Astrocyte of the cerebellum (primary cell): ENCODE measurements around the gene IGF2.

Experiments
- DNase-seq: peaks from one replicate; pipeline ENCODE4 v3.0.0-alpha.2; 2011; ENCODE audit warnings: low read depth
- H3K4me3 ChIP-seq: 2 replicates; pipeline ENCODE4 v1.5.1; 2011; ENCODE audit warnings: mild to moderate bottlenecking, low read depth, low read length, moderate library complexity
- in situ Hi-C: cut with HindIII; loops from 2 replicates; pipeline ENCODE4 v1.10.0; 2017; ENCODE audit warnings: low sequenced_read_pairs
- TF ChIP-seq, protein P1 (sequence below): IDR thresholded peaks from 2 replicates; pipeline ENCODE4 v1.5.1; 2012; ENCODE audit warnings: low read length, low read depth, moderate library complexity, mild to moderate bottlenecking; ENCODE audit errors: missing control alignments

The IGF2 gene

DNA sequence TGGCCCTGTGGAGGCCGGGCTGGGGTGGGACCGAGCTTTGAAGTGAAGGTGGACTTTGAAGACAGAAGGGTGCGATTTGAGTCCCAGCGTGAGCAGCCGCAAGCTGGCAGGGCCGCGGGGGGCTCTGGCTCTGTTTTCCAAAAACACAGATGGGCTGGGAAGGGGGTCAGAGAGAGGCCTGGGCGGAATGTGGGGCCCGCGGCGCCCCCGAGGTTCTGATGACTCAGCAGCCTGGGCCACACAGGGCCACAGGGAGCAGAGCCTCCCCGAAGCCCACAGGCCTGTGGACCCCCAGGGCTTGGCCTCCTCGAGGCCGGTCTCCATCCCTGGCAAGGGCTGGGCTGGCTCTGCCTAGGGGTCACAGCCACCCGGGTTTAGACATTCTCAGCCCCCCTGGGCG is 15.7 kb upstream of the IGF2 start:
- in situ Hi-C loops = loop anchor here (5.0 kb wide), 1 partner anchor 78 kb away; no protein-coding TSS in a partner anchor
- TF ChIP-seq, protein P1, sequence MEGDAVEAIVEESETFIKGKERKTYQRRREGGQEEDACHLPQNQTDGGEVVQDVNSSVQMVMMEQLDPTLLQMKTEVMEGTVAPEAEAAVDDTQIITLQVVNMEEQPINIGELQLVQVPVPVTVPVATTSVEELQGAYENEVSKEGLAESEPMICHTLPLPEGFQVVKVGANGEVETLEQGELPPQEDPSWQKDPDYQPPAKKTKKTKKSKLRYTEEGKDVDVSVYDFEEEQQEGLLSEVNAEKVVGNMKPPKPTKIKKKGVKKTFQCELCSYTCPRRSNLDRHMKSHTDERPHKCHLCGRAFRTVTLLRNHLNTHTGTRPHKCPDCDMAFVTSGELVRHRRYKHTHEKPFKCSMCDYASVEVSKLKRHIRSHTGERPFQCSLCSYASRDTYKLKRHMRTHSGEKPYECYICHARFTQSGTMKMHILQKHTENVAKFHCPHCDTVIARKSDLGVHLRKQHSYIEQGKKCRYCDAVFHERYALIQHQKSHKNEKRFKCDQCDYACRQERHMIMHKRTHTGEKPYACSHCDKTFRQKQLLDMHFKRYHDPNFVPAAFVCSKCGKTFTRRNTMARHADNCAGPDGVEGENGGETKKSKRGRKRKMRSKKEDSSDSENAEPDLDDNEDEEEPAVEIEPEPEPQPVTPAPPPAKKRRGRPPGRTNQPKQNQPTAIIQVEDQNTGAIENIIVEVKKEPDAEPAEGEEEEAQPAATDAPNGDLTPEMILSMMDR = no peak
- H3K4me3 ChIP-seq = no peak overlapping the region
- no peak for DNase-seq

DNA sequence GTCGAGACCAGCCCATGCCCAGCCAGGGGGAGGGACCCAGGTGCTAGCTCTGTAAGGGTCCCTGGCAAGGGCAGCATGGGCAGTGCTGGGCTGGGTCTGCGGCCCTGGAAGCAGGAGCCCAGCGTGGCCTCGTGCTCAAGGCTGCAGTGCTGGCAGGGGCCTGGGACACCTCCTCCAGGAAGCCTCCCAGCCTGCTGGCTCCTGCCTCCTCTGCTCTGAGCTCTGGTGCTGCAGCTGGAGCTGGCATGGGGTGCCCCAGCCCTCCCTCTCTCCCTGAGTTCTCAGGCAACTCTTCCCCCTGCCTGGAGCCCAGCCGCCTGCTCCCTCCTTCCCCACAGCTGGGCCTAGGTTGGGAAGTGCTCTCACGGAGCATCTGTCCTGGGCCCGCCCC is 15.0 kb upstream of the IGF2 start:
- no peak overlapping the region for H3K4me3 ChIP-seq
- in situ Hi-C loops = loop anchor here (5.0 kb wide), 1 partner anchor 77 kb away; no protein-coding TSS in a partner anchor
- no peak for DNase-seq
- TF ChIP-seq, protein P1 = no peak

DNA sequence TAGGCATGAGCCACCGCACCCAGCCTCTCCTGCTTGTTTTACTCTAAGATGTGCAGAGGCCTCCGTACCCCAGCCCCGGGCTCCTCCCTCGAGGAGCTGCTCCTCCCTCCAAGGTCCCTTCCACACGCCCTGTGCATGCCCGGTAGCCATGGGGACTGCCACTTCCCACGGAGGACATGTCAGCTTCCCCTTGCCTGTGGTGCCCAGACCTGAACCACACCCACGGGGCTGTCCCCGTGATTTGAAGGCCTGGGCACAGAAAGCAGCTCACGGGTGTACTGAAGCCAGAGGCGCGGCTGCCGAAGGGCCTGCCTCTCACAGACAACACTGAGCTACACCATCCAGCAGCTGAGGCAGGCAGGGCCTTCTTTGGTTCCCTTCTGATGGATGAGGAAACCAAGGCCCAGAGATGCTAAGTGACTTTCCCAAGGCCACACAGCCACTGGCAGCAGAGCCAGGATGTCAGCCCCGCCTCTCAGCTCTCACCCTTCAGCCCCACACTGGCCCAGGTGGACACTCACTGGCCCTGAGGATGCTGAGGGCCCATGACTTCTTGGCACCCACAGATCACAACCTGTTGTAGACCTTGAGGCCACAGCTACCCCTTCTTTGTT is 14.5 kb upstream of the IGF2 start:
- in situ Hi-C loops = loop anchor here (5.0 kb wide), 1 partner anchor 76 kb away; no protein-coding TSS in a partner anchor
- TF ChIP-seq, protein P1 = no peak
- H3K4me3 ChIP-seq = no peak overlapping the region

DNA sequence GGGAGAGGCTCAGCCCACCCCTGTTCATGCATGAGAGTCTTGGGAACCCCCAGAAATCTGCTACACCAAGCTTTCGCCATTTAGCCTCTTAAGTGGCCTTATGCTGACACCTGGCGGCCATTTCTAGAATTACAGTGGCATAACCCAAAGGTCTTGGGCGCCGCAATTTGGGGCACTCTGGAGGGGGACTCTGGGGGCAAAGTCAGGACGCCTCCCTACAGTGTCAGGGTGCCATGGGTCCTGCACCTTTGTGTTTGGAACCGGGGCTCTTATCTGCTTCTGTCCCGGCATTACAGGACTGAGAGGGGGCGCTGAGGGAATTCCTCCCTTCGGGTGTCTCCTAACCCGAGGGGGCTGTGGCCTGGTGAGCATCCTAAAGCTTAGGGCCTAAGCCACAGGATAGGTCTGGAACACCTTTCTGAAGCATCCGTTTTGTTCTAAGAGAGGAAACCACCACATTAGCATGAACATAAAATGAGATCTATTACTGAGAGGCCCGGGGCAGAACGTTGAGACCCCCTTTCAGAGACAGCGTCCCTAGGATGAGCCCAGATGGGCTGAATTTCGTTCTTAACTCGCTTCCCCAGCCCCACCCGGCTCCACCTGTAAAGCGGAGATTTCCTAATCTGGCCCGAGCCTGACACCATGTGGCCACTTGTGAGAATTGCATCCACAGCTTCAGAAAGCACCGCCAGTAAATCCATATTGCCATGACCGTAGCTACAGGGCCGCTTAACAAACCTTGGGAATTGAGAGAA is 12.5 kb upstream of the IGF2 start:
- in situ Hi-C loops = loop anchor here (5.0 kb wide), 1 partner anchor 74 kb away; no protein-coding TSS in a partner anchor
- DNase-seq = peak; percentile 53
- H3K4me3 ChIP-seq = no peak overlapping the region
- TF ChIP-seq, protein P1 = peak; percentile 77

More for the DNA sequence above, 14.5 kb upstream of the IGF2 start:
- no peak for DNase-seq

DNA sequence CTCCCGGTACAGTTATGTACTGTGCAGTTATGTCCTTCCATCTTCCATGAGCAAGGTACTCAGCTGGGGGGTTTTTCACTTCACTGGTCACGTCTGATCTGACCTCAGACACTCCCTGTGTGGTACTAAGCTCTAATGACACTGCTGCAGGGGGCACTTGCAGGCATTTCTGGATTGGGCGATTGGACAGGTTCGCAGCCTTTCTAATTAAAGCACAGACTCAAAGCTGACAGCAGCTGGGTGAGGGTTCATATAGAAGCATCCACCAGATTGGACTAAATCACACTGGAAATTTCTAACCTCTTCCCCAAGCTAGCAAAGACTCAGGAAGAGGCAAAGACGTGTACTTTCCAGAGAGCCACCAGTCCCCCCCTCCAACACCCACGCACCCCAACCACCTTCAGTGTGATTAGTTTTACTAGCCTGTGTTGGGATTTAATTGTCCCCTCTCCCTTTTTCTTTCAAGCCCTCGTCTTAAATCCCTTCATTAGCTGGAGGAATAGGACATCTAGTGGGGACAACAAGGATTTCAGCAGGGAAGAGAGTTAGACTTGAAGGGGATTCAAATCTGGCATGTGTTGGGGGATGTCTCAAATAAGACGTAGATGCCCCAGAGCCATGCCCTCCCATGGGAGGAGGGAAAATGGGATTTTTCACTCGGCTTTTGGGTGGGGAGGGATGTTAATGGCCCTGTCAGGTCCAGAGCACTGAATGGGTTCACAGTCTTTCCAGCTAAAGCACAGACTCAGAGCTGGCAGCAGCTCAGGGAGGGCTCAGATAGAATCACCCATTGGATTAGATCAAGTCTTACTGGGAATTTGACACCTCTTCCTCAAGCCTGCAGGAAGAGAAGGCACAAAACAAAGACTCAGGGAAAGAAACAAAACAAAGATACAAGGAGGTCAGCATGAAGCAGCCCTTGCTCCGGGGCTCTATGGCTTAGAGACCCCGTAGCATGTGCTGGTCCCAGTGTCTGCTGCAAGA is 11.0 kb upstream of the IGF2 start:
- TF ChIP-seq, protein P1 = peak; percentile 81
- no peak overlapping the region for H3K4me3 ChIP-seq
- DNase-seq = peak; percentile 72
- in situ Hi-C loops = loop anchor here (5.0 kb wide), 1 partner anchor 73 kb away; no protein-coding TSS in a partner anchor

DNA sequence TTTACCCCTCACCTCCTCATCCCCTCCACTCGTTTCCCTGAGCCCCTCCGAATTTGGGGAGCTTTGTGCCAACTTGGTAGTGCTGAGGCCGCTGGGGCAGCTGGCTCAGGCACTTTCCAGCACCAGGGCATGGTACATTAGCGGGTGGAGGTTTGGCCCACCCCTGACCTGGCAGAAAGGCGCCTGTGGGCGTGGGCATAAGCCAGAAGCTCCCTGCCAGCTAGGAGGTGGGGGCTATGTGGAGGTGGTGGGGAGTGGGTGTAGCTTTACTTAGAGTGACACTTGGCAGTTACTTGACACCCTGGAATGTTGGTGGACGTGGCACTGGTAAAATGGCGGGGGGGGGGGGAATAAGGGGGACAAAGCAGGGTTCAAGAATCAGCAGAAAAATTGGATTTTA is 10.3 kb upstream of the IGF2 start:
- DNase-seq = no peak
- in situ Hi-C loops = no loop called here
- TF ChIP-seq, protein P1 = no peak
- H3K4me3 ChIP-seq = no peak overlapping the region
